ENCODE measurements around the gene LATS2.

GRCh38 chr13:21008026-21008425 lies 53.4 kb downstream of the LATS2 start:
- no peak for TF ChIP-seq CTCF (IDR thresholded peaks at IDR 0.05)
- no peak for TF ChIP-seq POLR2A (IDR thresholded peaks at IDR 0.05)
